ENCODE results near the gene SEC16A. TPM values are rescaled to one million over a fixed set of nuclear protein-coding genes. Genes with fewer than 3 reads are reported as not detected.

Gene SEC16A
- total RNA-seq, 1 experiment from 2014 or later, result 15.4 TPM

- DNase-seq (ENCODE audit: low read depth in 1 of 2, low spot score in 2 of 2), result no peak
- no peaks in the 10 kb centered on the region for H3K27me3 ChIP-seq (replicated peaks)
Observed at GRCh38 chr9:136525841-136526499, 43.1 kb upstream of the SEC16A start.

GRCh38 chr9:136525207-136525606, 42.4 kb upstream of the SEC16A start:
- Histone ChIP-seq H3K4me3 (no peak overlapping the region), H3K27me3 (replicated peaks) (no peaks in the 10 kb centered on the region), H3K27ac (no peak overlapping the region), H3K9me3 (replicated peaks) (no peaks in the 10 kb centered on the region), H3K36me3 (no peaks in the 10 kb centered on the region), H3K4me1 (replicated peaks) (no peaks in the 10 kb centered on the region)
- DNase-seq (ENCODE audit: low read depth in 1 of 2, low spot score in 2 of 2), result no peak

More at GRCh38 chr9:136525841-136526499, 43.1 kb upstream of the SEC16A start:
- no peaks in the 10 kb centered on the region for H3K9me3 ChIP-seq (replicated peaks)
- H3K36me3 ChIP-seq, result no peaks in the 10 kb centered on the region
- no peaks in the 10 kb centered on the region for H3K4me1 ChIP-seq (replicated peaks)
- H3K27ac ChIP-seq, result no peak overlapping the region
- no peak overlapping the region for H3K4me3 ChIP-seq

- no peaks in the 10 kb centered on the region for H3K4me1 ChIP-seq (replicated peaks)
- H3K9me3 ChIP-seq (replicated peaks), result no peaks in the 10 kb centered on the region
- no peak overlapping the region for H3K4me3 ChIP-seq
- peaks cover 15% of the 10 kb centered on the region; the same call in 1 of the 2 replicates for H3K36me3 ChIP-seq
- no peaks in the 10 kb centered on the region for H3K27me3 ChIP-seq (replicated peaks)
- no peak for DNase-seq (ENCODE audit: low read depth in 1 of 2, low spot score in 2 of 2)
- H3K27ac ChIP-seq, result no peak overlapping the region
Observed at GRCh38 chr9:136522314-136523237, 39.7 kb upstream of the SEC16A start.

- Histone ChIP-seq H3K4me1 (replicated peaks) (no peaks in the 10 kb centered on the region), H3K9me3 (replicated peaks) (no peaks in the 10 kb centered on the region), H3K36me3 (peaks cover 15% of the 10 kb centered on the region; the same call in 1 of the 2 replicates), H3K4me3 (no peak overlapping the region), H3K27ac (no peak overlapping the region), H3K27me3 (replicated peaks) (no peaks in the 10 kb centered on the region)
- no peak for DNase-seq (ENCODE audit: low read depth in 1 of 2, low spot score in 2 of 2)
Observed at GRCh38 chr9:136521537-136521936, 38.7 kb upstream of the SEC16A start.

GRCh38 chr9:136520053-136520540, 37.3 kb upstream of the SEC16A start:
- peaks cover 15% of the 10 kb centered on the region; the same call in 1 of the 2 replicates for H3K36me3 ChIP-seq
- H3K4me1 ChIP-seq (replicated peaks), result no peaks in the 10 kb centered on the region
- no peak overlapping the region for H3K4me3 ChIP-seq
- no peak for DNase-seq (ENCODE audit: low read depth in 1 of 2, low spot score in 2 of 2)
- H3K27me3 ChIP-seq (replicated peaks), result no peaks in the 10 kb centered on the region
- no peak overlapping the region for H3K27ac ChIP-seq
- H3K9me3 ChIP-seq (replicated peaks), result no peaks in the 10 kb centered on the region

GRCh38 chr9:136519263-136520052, 36.6 kb upstream of the SEC16A start:
- H3K4me1 ChIP-seq (replicated peaks), result no peaks in the 10 kb centered on the region
- H3K36me3 ChIP-seq, result peaks cover 15% of the 10 kb centered on the region; the same call in 1 of the 2 replicates
- H3K27ac ChIP-seq, result no peak overlapping the region
- no peak overlapping the region for H3K4me3 ChIP-seq
- H3K27me3 ChIP-seq (replicated peaks), result no peaks in the 10 kb centered on the region
- DNase-seq (ENCODE audit: low read depth in 1 of 2, low spot score in 2 of 2), result no peak
- no peaks in the 10 kb centered on the region for H3K9me3 ChIP-seq (replicated peaks)

GRCh38 chr9:136518623-136519022, 35.8 kb upstream of the SEC16A start:
- no peak overlapping the region for H3K27ac ChIP-seq
- no peaks in the 10 kb centered on the region for H3K9me3 ChIP-seq (replicated peaks)
- no peaks in the 10 kb centered on the region for H3K4me1 ChIP-seq (replicated peaks)
- DNase-seq (ENCODE audit: low read depth in 1 of 2, low spot score in 2 of 2), result no peak
- no peak overlapping the region for H3K4me3 ChIP-seq
- peaks cover 15% of the 10 kb centered on the region; the same call in 1 of the 2 replicates for H3K36me3 ChIP-seq
- no peaks in the 10 kb centered on the region for H3K27me3 ChIP-seq (replicated peaks)

GRCh38 chr9:136517950-136518349, 35.1 kb upstream of the SEC16A start:
- Histone ChIP-seq H3K4me3 (no peak overlapping the region), H3K4me1 (replicated peaks) (no peaks in the 10 kb centered on the region), H3K27ac (no peak overlapping the region), H3K36me3 (peaks cover 21% of the 10 kb centered on the region; the same call in 1 of the 2 replicates), H3K27me3 (replicated peaks) (no peaks in the 10 kb centered on the region), H3K9me3 (replicated peaks) (no peaks in the 10 kb centered on the region)
- DNase-seq (ENCODE audit: low read depth in 1 of 2, low spot score in 2 of 2), result no peak

GRCh38 chr9:136517012-136517743, 34.3 kb upstream of the SEC16A start:
- no peaks in the 10 kb centered on the region for H3K9me3 ChIP-seq (replicated peaks)
- no peak overlapping the region for H3K27ac ChIP-seq
- H3K36me3 ChIP-seq, result peaks cover 22% of the 10 kb centered on the region; the same call in 1 of the 2 replicates
- H3K4me1 ChIP-seq (replicated peaks), result no peaks in the 10 kb centered on the region
- no peak overlapping the region for H3K4me3 ChIP-seq
- no peaks in the 10 kb centered on the region for H3K27me3 ChIP-seq (replicated peaks)
- DNase-seq (ENCODE audit: low read depth in 1 of 2, low spot score in 2 of 2), result no peak

GRCh38 chr9:136516191-136516654, 33.4 kb upstream of the SEC16A start:
- no peak overlapping the region for H3K4me3 ChIP-seq
- H3K9me3 ChIP-seq (replicated peaks), result no peaks in the 10 kb centered on the region
- DNase-seq (ENCODE audit: low read depth in 1 of 2, low spot score in 2 of 2), result no peak
- peaks cover 22% of the 10 kb centered on the region; the same call in 1 of the 2 replicates for H3K36me3 ChIP-seq
- H3K27me3 ChIP-seq (replicated peaks), result no peaks in the 10 kb centered on the region
- no peak overlapping the region for H3K27ac ChIP-seq
- H3K4me1 ChIP-seq (replicated peaks), result no peaks in the 10 kb centered on the region

GRCh38 chr9:136515276-136515675, 32.4 kb upstream of the SEC16A start:
- H3K27ac ChIP-seq, result no peak overlapping the region
- H3K36me3 ChIP-seq, result peaks cover 22% of the 10 kb centered on the region; the same call in 1 of the 2 replicates
- H3K27me3 ChIP-seq (replicated peaks), result no peaks in the 10 kb centered on the region
- H3K9me3 ChIP-seq (replicated peaks), result no peaks in the 10 kb centered on the region
- no peaks in the 10 kb centered on the region for H3K4me1 ChIP-seq (replicated peaks)
- DNase-seq (ENCODE audit: low read depth in 1 of 2, low spot score in 2 of 2), result no peak
- H3K4me3 ChIP-seq, result no peak overlapping the region

- H3K36me3 ChIP-seq, result peaks cover 21% of the 10 kb centered on the region; the same call in 1 of the 2 replicates
- no peak overlapping the region for H3K4me3 ChIP-seq
- DNase-seq (ENCODE audit: low read depth in 1 of 2, low spot score in 2 of 2), result no peak
Observed at GRCh38 chr9:136514022-136514714, 31.3 kb upstream of the SEC16A start.

More at GRCh38 chr9:136514022-136514714, 31.3 kb upstream of the SEC16A start:
- Histone ChIP-seq H3K9me3 (replicated peaks) (no peaks in the 10 kb centered on the region), H3K4me1 (replicated peaks) (no peaks in the 10 kb centered on the region), H3K27ac (no peak overlapping the region), H3K27me3 (replicated peaks) (no peaks in the 10 kb centered on the region)
